Lower leg skin (tissue), 3 donors: Measurements from ENCODE around the gene CHST12.

Source experiments
- POLR2A ChIP-seq, 2 donors: fragments of 450-650 bp; IDR thresholded peaks; one replicate each; pipeline ENCODE4 v1.6.1; 2016 to 2017; ENCODE audit warnings: antibody characterized with exemption in 2 of 2, mild to moderate bottlenecking in 1 of 2, moderate library complexity in 1 of 2
- TF ChIP-seq, protein P1 (sequence below), 3 donors: fragments of 450-650 bp; IDR thresholded peaks; one replicate each; pipeline ENCODE4 v1.5.1; 2016; ENCODE audit warnings: antibody characterized with exemption in 3 of 3, mild to moderate bottlenecking in 3 of 3, moderate library complexity in 2 of 3

DNA sequence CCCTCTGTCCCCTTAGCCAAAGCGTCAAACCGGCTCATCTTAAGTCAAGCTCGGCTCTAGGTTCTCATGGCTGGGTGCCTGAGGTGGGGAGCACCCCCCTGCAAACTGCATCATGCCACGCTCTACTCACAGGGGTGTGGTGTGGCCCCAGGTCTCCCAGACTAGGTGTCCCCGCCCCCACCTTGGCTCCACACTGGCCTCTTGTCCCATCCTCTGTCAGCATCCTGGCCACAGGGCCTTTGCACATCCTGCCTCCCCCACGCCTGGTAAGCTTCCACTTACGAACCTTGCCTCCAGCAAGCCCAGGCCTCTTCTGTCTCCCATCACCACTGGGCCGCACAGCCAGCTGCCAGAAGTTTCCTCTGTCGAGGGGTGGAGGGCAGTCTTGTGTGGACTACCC, 93.0 kb downstream of the CHST12 start:
- TF ChIP-seq, protein P1, sequence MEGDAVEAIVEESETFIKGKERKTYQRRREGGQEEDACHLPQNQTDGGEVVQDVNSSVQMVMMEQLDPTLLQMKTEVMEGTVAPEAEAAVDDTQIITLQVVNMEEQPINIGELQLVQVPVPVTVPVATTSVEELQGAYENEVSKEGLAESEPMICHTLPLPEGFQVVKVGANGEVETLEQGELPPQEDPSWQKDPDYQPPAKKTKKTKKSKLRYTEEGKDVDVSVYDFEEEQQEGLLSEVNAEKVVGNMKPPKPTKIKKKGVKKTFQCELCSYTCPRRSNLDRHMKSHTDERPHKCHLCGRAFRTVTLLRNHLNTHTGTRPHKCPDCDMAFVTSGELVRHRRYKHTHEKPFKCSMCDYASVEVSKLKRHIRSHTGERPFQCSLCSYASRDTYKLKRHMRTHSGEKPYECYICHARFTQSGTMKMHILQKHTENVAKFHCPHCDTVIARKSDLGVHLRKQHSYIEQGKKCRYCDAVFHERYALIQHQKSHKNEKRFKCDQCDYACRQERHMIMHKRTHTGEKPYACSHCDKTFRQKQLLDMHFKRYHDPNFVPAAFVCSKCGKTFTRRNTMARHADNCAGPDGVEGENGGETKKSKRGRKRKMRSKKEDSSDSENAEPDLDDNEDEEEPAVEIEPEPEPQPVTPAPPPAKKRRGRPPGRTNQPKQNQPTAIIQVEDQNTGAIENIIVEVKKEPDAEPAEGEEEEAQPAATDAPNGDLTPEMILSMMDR (IDR thresholded peaks at IDR 0.05): no peak
- no peak for TF ChIP-seq POLR2A (IDR thresholded peaks at IDR 0.05)
